ENCODE measurements around the gene ADD2.

ADD2 gene

DNA sequence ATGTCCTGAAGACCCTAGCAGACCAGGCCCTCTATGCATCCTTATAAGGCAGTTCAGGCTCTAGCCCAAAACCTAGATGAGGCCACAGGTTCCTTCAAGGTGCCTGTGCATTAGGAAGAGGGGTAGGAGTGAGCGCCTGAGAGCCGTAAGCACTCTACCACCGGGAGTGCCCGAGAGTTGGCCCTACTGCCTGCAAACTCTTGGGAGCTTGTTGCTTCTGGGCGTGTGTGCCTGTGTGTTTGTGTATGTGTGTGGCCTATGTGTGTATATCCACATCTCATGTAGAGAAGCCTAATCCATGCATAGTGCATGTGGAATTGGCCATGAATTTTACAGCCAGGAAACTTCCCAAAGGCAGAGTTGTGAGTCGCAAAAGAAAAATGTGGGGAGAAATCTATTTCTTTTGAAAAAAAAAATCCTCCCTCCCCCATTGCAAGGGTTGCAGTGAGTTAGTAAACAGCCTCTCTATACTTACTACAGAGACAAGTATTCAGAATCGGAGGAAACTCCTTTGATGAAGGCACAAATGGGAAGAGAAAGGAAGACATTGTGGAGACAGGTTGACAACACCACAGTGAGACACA lies 96.8 kb downstream of the ADD2 start:
- H3K4me1 ChIP-seq (ENCODE audit: control insufficient read depth in 2 of 2, insufficient read depth in 1 of 2, low read depth in 1 of 2, low read length in 2 of 2), result peaks cover 0 to 2% of the 10 kb centered on the region in 2 donors
- H3K4me3 ChIP-seq (ENCODE audit: low read length in 2 of 2), result no peak overlapping the region
- peaks cover 13 to 94% of the 10 kb centered on the region in 2 donors for H3K36me3 ChIP-seq (replicated peaks in 1 of 2; ENCODE audit: control insufficient read depth in 2 of 2, insufficient read depth in 2 of 2, low read length in 2 of 2)
- no peaks in the 10 kb centered on the region for H3K27me3 ChIP-seq (ENCODE audit: control insufficient read depth in 3 of 3, insufficient read depth in 3 of 3, low read depth in 1 of 3, low read length in 3 of 3)
- no peak overlapping the region for H2BK15ac ChIP-seq (ENCODE audit: low read length)
- no peak overlapping the region for H3K14ac ChIP-seq (ENCODE audit: low read length)
- no peak overlapping the region for H3K4ac ChIP-seq (ENCODE audit: low read length)
- no peak overlapping the region for H3K9ac ChIP-seq (ENCODE audit: low read depth, low read length, poor library complexity)
- H3K79me1 ChIP-seq (ENCODE audit: low read depth, low read length), result no peaks in the 10 kb centered on the region
- no peak overlapping the region for H2AFZ ChIP-seq (ENCODE audit: low read length)
- H4K8ac ChIP-seq (ENCODE audit: low read depth, low read length), result no peak overlapping the region
- H3K9me3 ChIP-seq (replicated peaks in 1 of 2; ENCODE audit: control insufficient read depth in 2 of 2, insufficient read depth in 1 of 2, low read depth in 1 of 2, low read length in 2 of 2), result no peaks in the 10 kb centered on the region
- H2BK5ac ChIP-seq (ENCODE audit: low read length), result no peak overlapping the region
- H2AK5ac ChIP-seq (ENCODE audit: low read depth, low read length), result no peak overlapping the region
- H3K23ac ChIP-seq (ENCODE audit: low read depth, low read length, poor library complexity), result no peak overlapping the region
- H4K91ac ChIP-seq (ENCODE audit: low read depth, low read length, poor library complexity), result no peak overlapping the region
- no peak overlapping the region for H3K4me2 ChIP-seq (ENCODE audit: insufficient read depth, low read length, poor library complexity, severe bottlenecking)
- H3K27ac ChIP-seq (replicated peaks; ENCODE audit: low read length), result no peak overlapping the region
- no peak for DNase-seq (ENCODE audit: low spot score)
- H3K18ac ChIP-seq (ENCODE audit: low read length), result no peak overlapping the region
- no CpG with 5 or more reads among the region's 7 CpGs for WGBS, 2 donors (ENCODE audit: extremely low coverage in 2 of 2, insufficient read length in 2 of 2, insufficient replicate concordance in 1 of 2)
- no peak overlapping the region for H2BK12ac ChIP-seq (ENCODE audit: low read length)
- H2BK120ac ChIP-seq (ENCODE audit: low read depth, low read length), result no peak overlapping the region

DNA sequence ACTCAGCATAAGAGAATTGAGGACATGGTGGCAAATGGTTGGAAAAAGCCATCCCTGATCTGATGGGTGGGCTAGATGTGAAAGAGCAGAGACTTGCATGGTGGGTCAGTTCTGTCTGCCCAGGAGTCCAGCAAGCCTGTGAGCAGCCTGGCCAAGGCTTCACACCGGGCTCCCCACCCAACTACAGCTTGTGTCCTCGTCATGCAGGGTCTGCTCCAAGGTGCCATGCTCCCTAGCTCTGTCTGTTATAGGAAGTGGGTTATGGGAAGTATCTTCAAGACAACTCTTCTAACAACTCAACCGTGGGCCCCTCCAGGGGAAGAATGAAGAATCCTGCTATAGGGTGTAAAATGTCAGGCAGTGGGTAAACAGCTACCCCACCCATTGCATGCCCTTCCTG lies 97.4 kb downstream of the ADD2 start:
- no peak overlapping the region for H4K91ac ChIP-seq (ENCODE audit: low read depth, low read length, poor library complexity)
- no peaks in the 10 kb centered on the region for H3K27me3 ChIP-seq (ENCODE audit: control insufficient read depth in 3 of 3, insufficient read depth in 3 of 3, low read depth in 1 of 3, low read length in 3 of 3)
- no peak overlapping the region for H3K14ac ChIP-seq (ENCODE audit: low read length)
- no peak overlapping the region for H2BK120ac ChIP-seq (ENCODE audit: low read depth, low read length)
- H4K8ac ChIP-seq (ENCODE audit: low read depth, low read length), result no peak overlapping the region
- H2BK5ac ChIP-seq (ENCODE audit: low read length), result no peak overlapping the region
- no peak overlapping the region for H3K23ac ChIP-seq (ENCODE audit: low read depth, low read length, poor library complexity)
- H3K36me3 ChIP-seq (replicated peaks in 1 of 2; ENCODE audit: control insufficient read depth in 2 of 2, insufficient read depth in 2 of 2, low read length in 2 of 2), result peaks cover 10 to 91% of the 10 kb centered on the region in 2 donors
- H3K9me3 ChIP-seq (replicated peaks in 1 of 2; ENCODE audit: control insufficient read depth in 2 of 2, insufficient read depth in 1 of 2, low read depth in 1 of 2, low read length in 2 of 2), result no peaks in the 10 kb centered on the region
- H3K27ac ChIP-seq (replicated peaks; ENCODE audit: low read length), result no peak overlapping the region
- no peaks in the 10 kb centered on the region for H3K79me1 ChIP-seq (ENCODE audit: low read depth, low read length)
- DNase-seq (ENCODE audit: low spot score), result no peak
- no peak overlapping the region for H2AK5ac ChIP-seq (ENCODE audit: low read depth, low read length)
- H3K4me3 ChIP-seq (ENCODE audit: low read length in 2 of 2), result no peak overlapping the region
- H3K4me1 ChIP-seq (ENCODE audit: control insufficient read depth in 2 of 2, insufficient read depth in 1 of 2, low read depth in 1 of 2, low read length in 2 of 2), result peaks cover 0 to 2% of the 10 kb centered on the region in 2 donors
- WGBS, 2 donors (ENCODE audit: extremely low coverage in 2 of 2, insufficient read length in 2 of 2, insufficient replicate concordance in 1 of 2), result no CpG with 5 or more reads among the region's 3 CpGs
- peak overlapping the region; percentile 5 for H3K9ac ChIP-seq (ENCODE audit: low read depth, low read length, poor library complexity)
- no peak overlapping the region for H2BK12ac ChIP-seq (ENCODE audit: low read length)
- H2BK15ac ChIP-seq (ENCODE audit: low read length), result no peak overlapping the region
- H3K18ac ChIP-seq (ENCODE audit: low read length), result no peak overlapping the region
- H3K4ac ChIP-seq (ENCODE audit: low read length), result no peak overlapping the region
- H2AFZ ChIP-seq (ENCODE audit: low read length), result no peak overlapping the region
- H3K4me2 ChIP-seq (ENCODE audit: insufficient read depth, low read length, poor library complexity, severe bottlenecking), result no peak overlapping the region

DNA sequence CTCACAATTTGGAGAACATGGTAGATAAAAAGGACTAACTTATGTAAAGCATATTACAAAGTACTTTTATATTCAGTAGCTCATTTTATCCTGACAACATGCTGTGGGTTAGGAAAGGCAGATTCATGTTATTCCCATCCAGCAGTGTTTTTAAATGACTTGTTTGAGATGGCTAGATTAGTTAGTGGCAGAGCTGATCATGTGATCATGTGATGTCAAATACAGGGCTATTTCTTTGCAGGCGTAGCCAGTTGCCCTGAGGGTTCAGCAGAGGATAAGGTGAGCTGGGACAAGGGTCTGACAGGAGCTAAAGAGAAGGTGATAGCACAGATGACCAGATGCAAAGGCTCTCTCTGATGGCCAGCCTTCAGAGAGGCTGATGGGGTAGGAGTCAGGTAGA lies 97.8 kb downstream of the ADD2 start:
- Histone ChIP-seq H2AK5ac (ENCODE audit: low read depth, low read length) (no peak overlapping the region), H3K79me1 (ENCODE audit: low read depth, low read length) (no peaks in the 10 kb centered on the region), H2BK120ac (ENCODE audit: low read depth, low read length) (no peak overlapping the region), H3K23ac (ENCODE audit: low read depth, low read length, poor library complexity) (no peak overlapping the region), H2BK12ac (ENCODE audit: low read length) (no peak overlapping the region), H3K9me3 (replicated peaks in 1 of 2; ENCODE audit: control insufficient read depth in 2 of 2, insufficient read depth in 1 of 2, low read depth in 1 of 2, low read length in 2 of 2) (no peaks in the 10 kb centered on the region), H3K4me3 (ENCODE audit: low read length in 2 of 2) (no peak overlapping the region), H3K14ac (ENCODE audit: low read length) (no peak overlapping the region), H4K8ac (ENCODE audit: low read depth, low read length) (no peak overlapping the region), H3K27me3 (ENCODE audit: control insufficient read depth in 3 of 3, insufficient read depth in 3 of 3, low read depth in 1 of 3, low read length in 3 of 3) (no peaks in the 10 kb centered on the region), H3K27ac (replicated peaks; ENCODE audit: low read length) (no peak overlapping the region), H3K4me1 (ENCODE audit: control insufficient read depth in 2 of 2, insufficient read depth in 1 of 2, low read depth in 1 of 2, low read length in 2 of 2) (peaks cover 0 to 2% of the 10 kb centered on the region in 2 donors), H3K9ac (ENCODE audit: low read depth, low read length, poor library complexity) (peak overlapping the region; percentile 5), H2AFZ (ENCODE audit: low read length) (no peak overlapping the region), H3K4ac (ENCODE audit: low read length) (no peak overlapping the region), H3K18ac (ENCODE audit: low read length) (no peak overlapping the region), H2BK5ac (ENCODE audit: low read length) (no peak overlapping the region), H2BK15ac (ENCODE audit: low read length) (no peak overlapping the region), H3K4me2 (ENCODE audit: insufficient read depth, low read length, poor library complexity, severe bottlenecking) (no peak overlapping the region), H3K36me3 (replicated peaks in 1 of 2; ENCODE audit: control insufficient read depth in 2 of 2, insufficient read depth in 2 of 2, low read length in 2 of 2) (peaks cover 10 to 91% of the 10 kb centered on the region in 2 donors), H4K91ac (ENCODE audit: low read depth, low read length, poor library complexity) (no peak overlapping the region)
- no peak for DNase-seq (ENCODE audit: low spot score)
- no CpG with 5 or more reads among the region's 1 CpG for WGBS, 2 donors (ENCODE audit: extremely low coverage in 2 of 2, insufficient read length in 2 of 2, insufficient replicate concordance in 1 of 2)

DNA sequence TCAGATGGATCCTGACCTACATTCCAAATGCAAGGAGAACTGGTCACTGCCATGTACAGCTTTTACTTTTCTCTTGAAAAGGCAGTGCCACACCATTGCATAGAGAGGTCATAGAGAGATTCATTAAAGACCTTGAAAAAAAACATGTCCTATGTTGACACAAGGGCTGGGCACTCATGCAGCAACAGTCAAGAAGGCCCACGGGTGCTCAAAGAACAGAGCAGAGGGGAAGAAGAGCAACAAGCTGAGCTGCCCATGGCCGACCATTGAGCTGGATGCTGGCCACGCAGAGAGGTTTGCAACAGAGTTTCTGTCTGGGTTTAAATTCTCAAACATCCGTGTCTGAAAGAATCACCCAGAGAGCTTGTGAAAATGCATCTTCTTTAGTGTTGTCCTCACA lies 99.1 kb downstream of the ADD2 start:
- Histone ChIP-seq H4K91ac (ENCODE audit: low read depth, low read length, poor library complexity) (no peak overlapping the region), H2BK5ac (ENCODE audit: low read length) (no peak overlapping the region), H3K27me3 (ENCODE audit: control insufficient read depth in 3 of 3, insufficient read depth in 3 of 3, low read depth in 1 of 3, low read length in 3 of 3) (no peaks in the 10 kb centered on the region), H3K36me3 (replicated peaks in 1 of 2; ENCODE audit: control insufficient read depth in 2 of 2, insufficient read depth in 2 of 2, low read length in 2 of 2) (peaks cover 10 to 92% of the 10 kb centered on the region in 2 donors), H3K9ac (ENCODE audit: low read depth, low read length, poor library complexity) (no peak overlapping the region), H3K4me3 (ENCODE audit: low read length in 2 of 2) (no peak overlapping the region), H3K4me1 (ENCODE audit: control insufficient read depth in 2 of 2, insufficient read depth in 1 of 2, low read depth in 1 of 2, low read length in 2 of 2) (peaks cover 0 to 2% of the 10 kb centered on the region in 2 donors), H2BK15ac (ENCODE audit: low read length) (no peak overlapping the region), H3K23ac (ENCODE audit: low read depth, low read length, poor library complexity) (no peak overlapping the region), H3K18ac (ENCODE audit: low read length) (no peak overlapping the region), H2AFZ (ENCODE audit: low read length) (no peak overlapping the region), H3K27ac (replicated peaks; ENCODE audit: low read length) (no peak overlapping the region), H3K79me1 (ENCODE audit: low read depth, low read length) (no peaks in the 10 kb centered on the region), H4K8ac (ENCODE audit: low read depth, low read length) (no peak overlapping the region), H3K9me3 (replicated peaks in 1 of 2; ENCODE audit: control insufficient read depth in 2 of 2, insufficient read depth in 1 of 2, low read depth in 1 of 2, low read length in 2 of 2) (peaks cover 0 to 4% of the 10 kb centered on the region in 2 donors), H2BK120ac (ENCODE audit: low read depth, low read length) (no peak overlapping the region), H3K4ac (ENCODE audit: low read length) (no peak overlapping the region), H2AK5ac (ENCODE audit: low read depth, low read length) (no peak overlapping the region), H3K14ac (ENCODE audit: low read length) (no peak overlapping the region), H2BK12ac (ENCODE audit: low read length) (no peak overlapping the region), H3K4me2 (ENCODE audit: insufficient read depth, low read length, poor library complexity, severe bottlenecking) (no peak overlapping the region)
- WGBS, 2 donors (ENCODE audit: extremely low coverage in 2 of 2, insufficient read length in 2 of 2, insufficient replicate concordance in 1 of 2), result no CpG with 5 or more reads among the region's 4 CpGs
- no peak for DNase-seq (ENCODE audit: low spot score)

Data from neuronal stem cell (in vitro differentiated cells).